ENCODE measurements around the gene BACE1.

- TF ChIP-seq CTCF (conservative IDR thresholded peaks at IDR 0.05; ENCODE audit: low read depth, low read length), result no peak
- TF ChIP-seq EZH2 (IDR thresholded peaks at IDR 0.05; ENCODE audit: borderline replicate concordance, low read depth, low read length, poor library complexity, severe bottlenecking), result no peak
These were observed 3.0 kb downstream of the BACE1 start for GRCh38 chr11:117313091-117313490.

Data from A673 (cell line).